Activated T-helper 2 cell treated with anti-CD3 and anti-CD28 coated beads, Interferon-gamma antibody, Interleukin-2, Interleukin-4, amounts not matched to agents 10 μg/mL and 5 μg/mL and 100 μg/mL, durations not matched to agents 14 hours and 24 hours and 36 hours (primary cell): ENCODE measurements around the gene ATIC. TPM values are rescaled to one million over a fixed set of nuclear protein-coding genes. Genes with fewer than 3 reads are reported as not detected.

Source experiments
- DNase-seq: peaks from one replicate; pipeline ENCODE4 v3.0.0; 2021; ENCODE audit warnings: low spot score
- H3K27ac Mint-ChIP-seq: one replicate; pipeline ENCODE4 v1.8.0; 2021; ENCODE audit warnings: mixed read lengths
- H3K27me3 Mint-ChIP-seq: one replicate; pipeline ENCODE4 v1.8.0; 2021; ENCODE audit warnings: low read depth, mixed read lengths
- H3K36me3 Mint-ChIP-seq: one replicate; pipeline ENCODE4 v1.8.0; 2021; ENCODE audit warnings: low read depth, mixed read lengths
- H3K4me1 Mint-ChIP-seq: one replicate; pipeline ENCODE4 v1.8.0; 2021; ENCODE audit warnings: low read depth, mixed read lengths
- H3K4me3 Mint-ChIP-seq: one replicate; pipeline ENCODE4 v1.8.0; 2021; ENCODE audit warnings: low read depth, mild to moderate bottlenecking, moderate library complexity, mixed read lengths
- H3K9me3 Mint-ChIP-seq: one replicate; pipeline ENCODE4 v1.8.0; 2021; ENCODE audit warnings: mixed read lengths
- intact Hi-C: fragments of 100-400 bp; cut with micrococcal nuclease; formaldehyde crosslinking; loops from one replicate; pipeline ENCODE4 v1.15.1; 2023
- total RNA-seq: library from RNA; stranded (reverse); gene quantifications from 2 replicates; pipeline ENCODE4 v1.2.3, GENCODE V29; 2022

The ATIC gene
- total RNA-seq, 1 donor from 2014 or later, result 296 TPM

DNA sequence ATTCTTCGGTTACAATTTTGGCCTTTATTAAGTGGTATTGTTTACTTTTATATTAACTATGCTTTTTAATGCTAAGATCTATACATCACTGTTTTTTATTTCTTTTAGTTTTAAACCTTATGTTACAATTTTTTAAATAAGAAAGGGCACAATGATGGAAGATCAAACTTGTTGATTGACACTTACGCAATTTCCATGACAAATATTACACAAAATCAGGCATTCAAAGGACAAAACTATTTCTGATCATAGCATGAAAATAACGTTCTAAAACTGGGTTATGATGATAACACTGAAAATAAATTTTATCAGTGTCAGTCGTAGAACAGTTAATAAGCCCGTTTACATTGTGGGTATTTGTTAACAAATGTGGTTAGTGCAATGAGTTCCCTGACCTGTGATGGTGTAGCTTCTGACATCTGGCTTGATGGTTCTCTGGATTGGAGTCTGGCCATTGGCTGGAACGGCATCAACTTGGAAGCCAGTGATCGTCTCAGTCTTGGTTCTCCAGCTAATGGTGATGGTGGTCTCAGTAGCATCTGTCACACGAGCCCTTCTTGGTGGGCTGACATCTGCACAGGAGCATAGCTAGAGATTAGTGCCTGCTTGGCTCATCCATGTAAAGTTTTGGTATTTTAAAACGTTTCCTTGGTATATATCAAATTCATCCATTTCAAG lies 64.4 kb downstream of the ATIC start:
- intact Hi-C loops, result no loop called here
- Mint-ChIP-seq H3K27me3 (no peaks in the 10 kb centered on the region), H3K27ac (no peak overlapping the region), H3K9me3 (no peaks in the 10 kb centered on the region), H3K4me1 (no peaks in the 10 kb centered on the region), H3K36me3 (peaks cover 11% of the 10 kb centered on the region), H3K4me3 (no peak overlapping the region)
- DNase-seq, result no peak

DNA sequence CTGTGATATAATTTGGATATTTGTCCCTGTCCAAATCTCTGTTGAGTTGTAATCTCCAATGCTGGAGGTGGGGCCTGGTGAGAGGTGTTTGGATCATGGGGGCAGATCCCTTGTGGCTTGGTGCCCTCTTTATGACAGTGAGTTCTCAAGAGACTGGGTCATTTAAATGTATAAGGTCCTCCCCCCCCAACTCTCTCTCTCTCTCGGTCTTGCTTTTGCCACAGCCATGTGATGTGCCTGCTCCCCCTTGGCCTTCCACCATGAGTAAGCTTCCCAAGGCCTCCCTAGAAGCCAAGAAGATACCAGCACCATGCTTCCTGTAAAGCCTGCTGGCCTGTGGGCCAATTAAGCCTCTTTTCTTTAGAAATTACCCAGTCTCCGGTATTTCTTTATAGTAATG lies 65.4 kb downstream of the ATIC start:
- H3K36me3 Mint-ChIP-seq, result peaks cover 11% of the 10 kb centered on the region
- H3K4me3 Mint-ChIP-seq, result no peak overlapping the region
- no peak for DNase-seq
- no peak overlapping the region for H3K27ac Mint-ChIP-seq
- no peaks in the 10 kb centered on the region for H3K27me3 Mint-ChIP-seq
- H3K4me1 Mint-ChIP-seq, result no peaks in the 10 kb centered on the region
- intact Hi-C loops, result no loop called here
- no peaks in the 10 kb centered on the region for H3K9me3 Mint-ChIP-seq

DNA sequence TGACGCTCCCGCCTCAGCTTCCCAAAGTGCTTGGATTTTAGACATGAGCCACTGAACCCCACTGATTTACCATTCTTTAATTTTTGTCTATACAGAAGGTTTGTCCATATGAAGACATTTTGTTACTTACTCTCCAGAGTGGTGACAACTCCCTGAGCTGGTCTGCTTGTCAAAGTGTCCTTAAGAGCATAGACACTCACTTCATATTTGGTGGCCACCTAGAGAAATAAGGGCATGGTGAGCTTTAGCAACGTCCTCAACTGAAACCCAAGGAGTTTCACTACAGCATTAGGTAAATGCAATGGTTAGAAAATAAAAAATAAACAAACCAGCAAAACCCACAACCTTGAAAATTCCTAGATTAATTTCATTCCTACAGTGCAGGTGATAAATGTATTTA lies 66.2 kb downstream of the ATIC start:
- peaks cover 11% of the 10 kb centered on the region for H3K36me3 Mint-ChIP-seq
- H3K27ac Mint-ChIP-seq, result no peak overlapping the region
- H3K4me1 Mint-ChIP-seq, result no peaks in the 10 kb centered on the region
- DNase-seq, result no peak
- H3K27me3 Mint-ChIP-seq, result no peaks in the 10 kb centered on the region
- H3K9me3 Mint-ChIP-seq, result no peaks in the 10 kb centered on the region
- intact Hi-C loops, result no loop called here
- H3K4me3 Mint-ChIP-seq, result no peak overlapping the region

DNA sequence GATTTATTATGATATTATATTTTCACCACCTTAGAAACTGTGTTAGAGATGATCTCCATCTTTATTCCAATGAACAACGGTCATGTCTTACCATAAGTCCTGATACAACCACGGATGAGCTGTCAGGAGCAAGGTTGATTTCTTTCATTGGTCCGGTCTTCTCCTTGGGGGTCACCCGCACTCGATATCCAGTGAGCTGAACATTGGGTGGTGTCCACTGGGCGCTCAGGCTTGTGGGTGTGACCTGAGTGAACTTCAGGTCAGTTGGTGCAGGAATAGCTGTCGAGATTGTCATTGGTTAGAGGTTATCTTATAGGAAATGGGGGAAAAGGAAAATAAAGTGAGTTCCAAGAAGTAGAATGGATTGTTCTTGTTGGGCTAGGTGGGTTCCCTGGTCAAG lies 67.2 kb downstream of the ATIC start:
- Mint-ChIP-seq H3K9me3 (no peaks in the 10 kb centered on the region), H3K27ac (no peak overlapping the region), H3K36me3 (peaks cover 8% of the 10 kb centered on the region), H3K27me3 (no peaks in the 10 kb centered on the region), H3K4me3 (no peak overlapping the region), H3K4me1 (no peaks in the 10 kb centered on the region)
- no peak for DNase-seq
- intact Hi-C loops, result no loop called here

DNA sequence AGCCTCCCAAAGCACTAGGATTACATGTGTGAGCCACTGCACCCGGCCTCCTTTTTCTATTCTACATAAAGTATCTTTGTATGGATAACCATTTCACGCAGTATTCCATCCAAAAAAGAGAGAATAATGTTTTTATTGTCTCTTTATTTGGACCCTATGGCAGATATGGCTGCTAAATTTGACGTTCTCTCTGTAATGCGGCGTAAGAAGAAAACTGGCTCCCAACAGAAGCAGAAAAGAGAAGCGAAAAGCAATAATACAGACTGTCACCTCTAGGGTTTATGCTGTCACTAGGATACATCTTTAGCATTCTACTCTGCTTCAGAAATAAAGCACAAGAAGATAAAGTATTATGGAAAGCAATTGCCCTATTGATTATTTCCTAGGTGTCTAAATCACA lies 68.1 kb downstream of the ATIC start:
- Mint-ChIP-seq H3K9me3 (no peaks in the 10 kb centered on the region), H3K4me1 (no peaks in the 10 kb centered on the region), H3K27me3 (no peaks in the 10 kb centered on the region), H3K4me3 (no peak overlapping the region), H3K27ac (no peak overlapping the region), H3K36me3 (peaks cover under 1% of the 10 kb centered on the region)
- intact Hi-C loops, result no loop called here
- no peak for DNase-seq

DNA sequence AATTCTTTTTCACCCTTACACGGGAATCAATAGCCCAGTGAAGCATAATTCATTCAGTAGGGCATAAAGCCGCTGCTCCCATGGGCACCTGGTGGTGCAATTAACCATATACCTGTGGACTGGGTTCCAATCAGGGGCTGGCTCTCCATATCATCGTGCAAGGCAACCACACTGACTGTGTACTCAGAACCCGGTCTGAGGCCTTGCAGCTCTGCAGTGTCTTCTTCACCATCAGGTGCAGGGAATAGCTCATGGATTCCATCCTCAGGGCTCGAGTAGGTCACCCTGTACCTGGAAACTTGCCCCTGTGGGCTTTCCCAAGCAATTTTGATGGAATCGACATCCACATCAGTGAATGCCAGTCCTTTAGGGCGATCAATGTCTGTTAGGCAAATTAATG lies 68.8 kb downstream of the ATIC start:
- DNase-seq, result no peak
- intact Hi-C loops, result no loop called here

DNA sequence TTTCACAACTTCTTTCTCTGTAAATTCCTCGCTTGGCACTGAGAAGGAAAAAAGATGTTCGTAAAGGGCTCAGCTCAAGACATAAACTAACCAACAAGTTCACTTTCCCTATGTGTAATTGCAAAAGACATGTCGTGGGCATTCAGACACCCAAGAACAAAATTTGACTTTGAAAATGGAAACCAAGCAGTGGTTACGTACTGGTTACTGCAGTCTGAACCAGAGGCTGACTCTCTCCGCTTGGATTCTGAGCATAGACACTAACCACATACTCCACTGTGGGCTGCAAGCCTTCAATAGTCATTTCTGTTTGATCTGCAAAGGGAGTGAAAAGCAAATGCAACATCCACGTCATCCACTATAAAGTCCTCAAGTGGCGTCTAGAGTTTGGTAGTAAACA lies 70.2 kb downstream of the ATIC start:
- intact Hi-C loops, result no loop called here
- no peak for DNase-seq
- H3K27ac Mint-ChIP-seq, result no peak overlapping the region
- no peaks in the 10 kb centered on the region for H3K27me3 Mint-ChIP-seq
- H3K9me3 Mint-ChIP-seq, result no peaks in the 10 kb centered on the region
- H3K4me1 Mint-ChIP-seq, result no peaks in the 10 kb centered on the region
- H3K4me3 Mint-ChIP-seq, result no peak overlapping the region
- no peaks in the 10 kb centered on the region for H3K36me3 Mint-ChIP-seq

More for the DNA sequence above, 68.8 kb downstream of the ATIC start:
- H3K36me3 Mint-ChIP-seq, result no peaks in the 10 kb centered on the region
- no peak overlapping the region for H3K4me3 Mint-ChIP-seq
- no peaks in the 10 kb centered on the region for H3K9me3 Mint-ChIP-seq
- H3K27me3 Mint-ChIP-seq, result no peaks in the 10 kb centered on the region
- no peaks in the 10 kb centered on the region for H3K4me1 Mint-ChIP-seq
- H3K27ac Mint-ChIP-seq, result no peak overlapping the region

DNA sequence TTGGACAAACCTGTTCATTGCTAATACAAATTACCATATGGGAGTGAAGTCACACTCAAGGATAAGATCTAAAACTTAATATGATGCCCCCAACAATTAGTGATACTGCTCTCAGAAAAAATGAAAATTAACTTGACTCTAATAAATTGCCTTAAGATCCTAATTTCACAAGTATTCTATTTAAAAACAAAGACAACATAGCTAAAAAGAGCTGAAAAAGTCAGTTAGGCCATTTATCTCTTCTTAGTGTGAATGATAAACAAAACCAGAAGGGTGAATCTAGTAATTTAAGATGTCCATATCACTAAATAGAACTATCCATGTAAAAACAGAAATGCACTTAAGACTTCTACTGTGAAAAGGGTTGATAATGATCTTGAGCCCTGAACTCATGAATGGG lies 70.6 kb downstream of the ATIC start:
- Mint-ChIP-seq H3K27ac (no peak overlapping the region), H3K9me3 (no peaks in the 10 kb centered on the region), H3K27me3 (no peaks in the 10 kb centered on the region), H3K4me3 (no peak overlapping the region), H3K4me1 (no peaks in the 10 kb centered on the region), H3K36me3 (no peaks in the 10 kb centered on the region)
- intact Hi-C loops, result no loop called here
- DNase-seq, result no peak

DNA sequence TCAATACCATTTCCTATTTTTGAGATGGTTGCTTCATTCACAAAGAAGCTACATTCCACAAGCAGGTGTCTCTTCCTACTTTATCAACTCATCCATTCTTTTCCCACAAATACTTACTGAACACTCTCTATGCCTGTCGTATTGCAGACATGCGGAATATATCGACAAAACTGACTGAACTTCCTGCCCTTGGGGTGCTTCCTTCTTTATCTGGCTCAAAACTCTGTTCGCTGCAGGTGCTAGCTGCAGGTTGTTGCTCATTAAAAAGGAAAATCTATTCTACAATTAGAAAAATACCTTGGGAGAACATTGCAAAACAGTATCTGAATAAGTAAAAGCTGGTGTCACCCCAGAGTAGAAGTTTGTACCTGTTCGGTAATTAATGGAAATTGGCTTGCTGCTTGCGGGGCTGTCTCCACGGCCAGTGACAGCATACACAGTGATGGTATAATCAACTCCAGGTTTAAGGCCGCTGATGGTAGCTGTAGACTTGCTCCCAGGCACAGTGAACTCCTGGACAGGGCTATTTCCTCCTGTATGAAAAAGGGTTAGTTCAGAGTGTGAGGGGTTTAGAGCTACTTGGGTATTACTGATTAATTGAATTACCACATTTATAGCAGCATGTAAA lies 71.9 kb downstream of the ATIC start:
- Mint-ChIP-seq H3K36me3 (no peaks in the 10 kb centered on the region), H3K9me3 (no peaks in the 10 kb centered on the region), H3K27ac (no peak overlapping the region), H3K27me3 (no peaks in the 10 kb centered on the region), H3K4me1 (no peaks in the 10 kb centered on the region), H3K4me3 (no peak overlapping the region)
- DNase-seq, result no peak
- intact Hi-C loops, result no loop called here

DNA sequence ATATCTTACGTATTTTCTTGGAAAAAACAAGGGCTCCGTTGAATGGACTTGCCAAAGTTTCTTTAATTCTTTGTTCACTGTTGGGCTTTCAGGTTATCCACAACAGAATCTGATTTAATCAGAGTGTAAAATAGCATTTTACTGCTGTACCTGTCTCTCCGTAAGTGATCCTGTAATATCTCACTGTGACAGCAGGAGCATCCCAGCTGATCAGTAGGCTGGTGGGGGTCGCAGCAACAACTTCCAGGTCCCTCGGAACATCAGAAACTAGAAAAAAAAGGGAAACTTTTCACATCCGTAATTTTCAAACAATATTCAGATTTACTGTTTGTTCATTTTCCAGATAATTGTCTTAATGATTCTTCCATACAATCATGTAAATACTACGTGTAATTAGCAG lies 72.9 kb downstream of the ATIC start:
- Mint-ChIP-seq H3K4me3 (no peak overlapping the region), H3K4me1 (no peaks in the 10 kb centered on the region), H3K27me3 (no peaks in the 10 kb centered on the region), H3K36me3 (no peaks in the 10 kb centered on the region), H3K9me3 (no peaks in the 10 kb centered on the region), H3K27ac (no peak overlapping the region)
- intact Hi-C loops, result no loop called here
- no peak for DNase-seq

DNA sequence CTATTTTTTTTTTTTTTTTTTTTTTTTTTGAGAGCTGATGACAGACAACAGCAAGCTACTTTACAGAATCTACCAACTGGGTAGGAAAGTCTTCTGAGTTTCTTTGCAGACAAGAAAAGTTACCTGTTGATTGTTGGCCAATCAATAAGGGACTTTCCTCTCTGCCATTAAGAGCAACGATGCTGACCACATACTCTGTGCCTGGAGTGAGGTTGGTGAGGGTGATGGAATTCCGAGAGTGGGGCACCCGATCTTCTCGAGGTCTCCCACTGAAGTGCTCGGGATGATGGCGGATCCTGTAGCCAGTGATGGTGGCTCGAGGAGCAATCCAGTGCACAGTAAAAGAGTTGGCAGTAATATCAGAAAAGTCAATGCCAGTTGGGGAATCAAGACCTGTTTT lies 74.7 kb downstream of the ATIC start:
- Mint-ChIP-seq H3K9me3 (no peaks in the 10 kb centered on the region), H3K36me3 (no peaks in the 10 kb centered on the region), H3K27ac (no peak overlapping the region), H3K4me3 (no peak overlapping the region), H3K27me3 (no peaks in the 10 kb centered on the region), H3K4me1 (no peaks in the 10 kb centered on the region)
- intact Hi-C loops, result no loop called here
- no peak for DNase-seq

DNA sequence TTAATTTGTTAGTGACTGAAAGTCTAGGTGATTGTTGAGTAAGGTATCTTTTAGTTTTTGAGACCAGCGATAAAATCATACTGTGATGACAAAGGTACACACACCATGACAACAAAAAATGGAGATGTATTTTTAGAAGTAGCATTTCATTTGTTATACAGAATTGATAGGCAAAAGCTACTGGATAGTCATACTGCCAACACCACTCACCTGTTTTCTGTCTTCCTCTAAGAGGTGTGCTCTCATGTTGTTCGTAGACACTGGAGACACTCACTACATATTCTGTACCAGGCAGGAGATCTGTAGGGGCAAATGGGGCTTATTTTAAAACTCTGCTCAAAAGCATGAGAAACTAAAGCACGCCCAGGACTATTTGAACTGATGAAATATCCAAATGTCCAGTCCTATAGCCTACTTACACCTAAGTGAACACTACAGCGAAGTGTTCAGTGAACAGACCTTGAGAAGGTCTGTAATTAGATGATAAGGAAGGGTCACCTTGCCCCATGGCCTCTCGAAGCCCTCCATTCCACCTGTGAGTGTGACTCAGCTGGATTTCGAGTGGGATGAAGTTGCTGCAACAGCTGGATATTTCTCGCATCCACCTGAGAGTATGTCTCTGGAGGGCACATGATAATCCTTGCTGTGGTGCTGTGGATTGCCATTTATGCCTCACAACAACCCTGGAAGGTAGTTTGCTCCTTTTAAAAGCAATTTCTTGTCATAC lies 76.3 kb downstream of the ATIC start:
- intact Hi-C loops, result no loop called here
- DNase-seq, result no peak
- Mint-ChIP-seq H3K27ac (no peak overlapping the region), H3K36me3 (no peaks in the 10 kb centered on the region), H3K27me3 (no peaks in the 10 kb centered on the region), H3K4me1 (no peaks in the 10 kb centered on the region), H3K9me3 (no peaks in the 10 kb centered on the region), H3K4me3 (no peak overlapping the region)

DNA sequence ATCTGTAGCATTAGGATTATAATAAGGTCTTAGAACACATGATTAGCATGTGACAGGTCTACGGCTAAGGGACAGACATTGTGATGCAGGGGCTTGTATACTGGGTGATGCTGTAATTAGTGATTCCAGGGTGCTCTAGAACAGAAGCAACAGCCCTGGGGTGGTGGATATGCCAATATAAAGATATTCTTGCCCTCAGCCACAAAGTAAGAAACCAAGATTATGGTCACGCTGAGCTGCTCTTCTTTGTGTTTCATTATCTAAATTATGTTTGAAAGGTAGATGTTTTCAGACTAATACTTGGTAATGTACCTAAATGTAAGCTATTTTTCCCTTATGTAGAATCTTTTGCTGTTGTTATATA lies 78.7 kb downstream of the ATIC start:
- H3K27ac Mint-ChIP-seq, result no peak overlapping the region
- no peak overlapping the region for H3K4me3 Mint-ChIP-seq
- intact Hi-C loops, result no loop called here
- DNase-seq, result no peak
- H3K27me3 Mint-ChIP-seq, result peaks cover 2% of the 10 kb centered on the region
- H3K36me3 Mint-ChIP-seq, result no peaks in the 10 kb centered on the region
- no peaks in the 10 kb centered on the region for H3K9me3 Mint-ChIP-seq
- no peaks in the 10 kb centered on the region for H3K4me1 Mint-ChIP-seq
